Measurements from ENCODE around the gene TBXA2R.
"Not testable (repeated sequence)": the region's sequence is repeated elsewhere in the genome, so short reads cannot be mapped to it uniquely, and the experiment has no call there.

TBXA2R gene

GRCh38 chr19:3605361-3605760 lies 1.3 kb downstream of the TBXA2R start:
- DNase-seq (ENCODE audit: low spot score) = no peak

GRCh38 chr19:3604987-3605343 lies 1.7 kb downstream of the TBXA2R start:
- peak; percentile 26 for DNase-seq (ENCODE audit: low spot score)

GRCh38 chr19:3604227-3604986 lies 2.3 kb downstream of the TBXA2R start:
- DNase-seq (ENCODE audit: low spot score) = no peak

- DNase-seq (ENCODE audit: low spot score) = no peak
Measured at GRCh38 chr19:3603121-3603811, 3.4 kb downstream of the TBXA2R start.

- no peak for DNase-seq (ENCODE audit: low spot score)
Measured at GRCh38 chr19:3601021-3601420, 5.7 kb downstream of the TBXA2R start.

GRCh38 chr19:3599776-3600187 lies 6.9 kb downstream of the TBXA2R start:
- no peak for DNase-seq (ENCODE audit: low spot score)

GRCh38 chr19:3595521-3596061 lies 11.1 kb downstream of the TBXA2R start:
- no peak for DNase-seq (ENCODE audit: low spot score)

GRCh38 chr19:3593156-3593555 lies 13.5 kb downstream of the TBXA2R start:
- no peak for DNase-seq (ENCODE audit: low spot score)

- no peak for DNase-seq (ENCODE audit: low spot score)
Measured at GRCh38 chr19:3591876-3592613, 14.6 kb downstream of the TBXA2R start.

GRCh38 chr19:3590991-3591659 lies 15.6 kb downstream of the TBXA2R start:
- DNase-seq (ENCODE audit: low spot score) = no peak

GRCh38 chr19:3589949-3590348 lies 16.7 kb downstream of the TBXA2R start:
- no peak for DNase-seq (ENCODE audit: low spot score)

- no peak for DNase-seq (ENCODE audit: low spot score)
Measured at GRCh38 chr19:3589439-3589838, 17.2 kb downstream of the TBXA2R start.

GRCh38 chr19:3586707-3587346 lies 19.8 kb downstream of the TBXA2R start:
- DNase-seq (ENCODE audit: low spot score) = no peak

GRCh38 chr19:3586127-3586626 lies 20.5 kb downstream of the TBXA2R start:
- peak; percentile 34 for DNase-seq (ENCODE audit: low spot score)

- DNase-seq (ENCODE audit: low spot score) = no peak
Measured at GRCh38 chr19:3585301-3586126, 21.2 kb downstream of the TBXA2R start, which contains the start of gene GIPC3. Gene GIPC3 (plus strand): TSS chr19:3585478. CDS start chr19:3585598, 120 bp downstream.

GRCh38 chr19:3584036-3584802 lies 22.5 kb downstream of the TBXA2R start:
- not testable (repeated sequence) for DNase-seq (ENCODE audit: low spot score)

GRCh38 chr19:3581792-3582191 lies 24.9 kb downstream of the TBXA2R start:
- DNase-seq (ENCODE audit: low spot score) = not testable (repeated sequence)

- no peak for DNase-seq (ENCODE audit: low spot score)
Measured at GRCh38 chr19:3580156-3580934, 26.3 kb downstream of the TBXA2R start.

- no peak for DNase-seq (ENCODE audit: low spot score)
Measured at GRCh38 chr19:3578390-3578789, 28.3 kb downstream of the TBXA2R start.
